ENCODE data around the gene CCDC28A.
A peak's percentile ranks its signal among the peaks of the same experiment; 100 is the strongest.
"Not testable (repeated sequence)": the region's sequence is repeated elsewhere in the genome, so short reads cannot be mapped to it uniquely, and the experiment has no call there.

Gene CCDC28A

DNA sequence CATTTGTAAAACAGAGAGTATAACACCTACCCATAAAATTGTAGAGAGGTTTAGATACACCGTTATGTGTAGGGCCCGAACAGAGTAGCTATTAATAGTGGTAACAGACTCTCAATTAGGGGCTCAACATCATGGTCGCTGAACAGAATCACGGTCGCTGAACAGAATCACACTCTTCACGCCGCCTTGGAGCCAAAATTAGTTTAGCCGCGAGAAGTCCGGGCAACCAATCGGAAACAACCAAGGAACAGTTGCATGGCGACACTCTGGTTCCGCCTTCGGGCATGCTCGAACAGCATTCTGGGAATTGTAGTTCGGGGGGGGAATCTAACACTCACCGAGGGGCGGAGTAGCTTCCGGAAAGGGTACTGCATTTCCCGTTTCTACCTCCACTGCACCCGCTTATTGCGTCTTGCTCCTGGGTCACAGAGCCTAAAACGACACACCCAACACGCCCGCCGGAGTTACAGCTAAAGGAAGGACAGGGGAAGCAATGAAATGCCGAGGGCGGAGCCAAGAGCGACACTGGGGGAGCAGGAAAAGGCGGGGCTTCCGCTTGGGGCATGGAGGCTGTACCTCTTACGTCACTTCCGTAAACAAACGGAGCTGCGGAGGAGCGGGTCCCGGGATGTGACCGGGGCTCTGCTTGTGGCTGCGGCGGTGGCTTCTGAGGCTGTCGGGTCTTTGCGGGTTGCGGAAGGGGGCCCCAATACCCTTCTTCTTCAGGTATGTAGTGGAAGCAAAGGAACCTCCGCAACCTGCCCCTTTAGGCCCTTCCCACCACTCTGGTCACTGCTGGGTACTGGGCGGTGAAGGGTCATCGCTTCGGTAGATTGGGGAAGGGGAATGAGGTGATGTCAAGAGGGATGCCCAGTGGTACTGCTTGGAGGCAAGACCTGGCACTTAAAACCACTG, at the start of gene CCDC28A:
Gene CCDC28A (plus strand): TSS at position 593 of the 915 bp plus-strand sequence. CDS start 2,352 bp downstream, outside the sequence.
- Histone ChIP-seq H3K36me3 (ENCODE audit: control insufficient read depth, insufficient read depth, low read length) (no peaks in the 10 kb centered on the region), H3K4me3 (ENCODE audit: low read length) (peak within 1 kb of the TSS; percentile 64), H3K4me1 (ENCODE audit: control insufficient read depth, insufficient read depth, low read length) (peaks cover 9% of the 10 kb centered on the region), H3K27me3 (ENCODE audit: control insufficient read depth, insufficient read depth, low read length) (no peaks in the 10 kb centered on the region), H3K9me3 (ENCODE audit: control insufficient read depth, low read length) (no peaks in the 10 kb centered on the region), H3K9ac (ENCODE audit: low read length) (peak within 1 kb of the TSS; percentile 81)

DNA sequence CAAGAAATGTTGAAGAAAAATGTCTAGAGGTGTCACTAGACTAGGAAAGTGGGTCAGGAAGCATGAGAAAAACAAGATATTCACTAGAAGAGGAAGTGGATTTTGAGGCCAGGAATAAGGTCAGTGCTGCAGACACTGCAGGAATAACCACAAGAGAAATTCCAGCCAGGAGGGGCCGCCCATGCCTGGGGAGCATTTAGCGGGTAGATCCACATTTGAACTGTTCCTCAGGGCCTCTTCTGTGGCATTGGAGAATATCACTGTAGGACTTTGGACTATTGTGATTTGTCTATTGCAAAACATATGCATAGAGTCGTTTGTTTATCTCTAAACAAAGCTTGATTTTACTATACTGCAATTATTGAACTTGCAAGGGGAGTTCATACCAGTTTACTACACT, 49.6 kb upstream of the CCDC28A start:
- peaks cover 14% of the 10 kb centered on the region for H3K4me1 ChIP-seq (ENCODE audit: control insufficient read depth, insufficient read depth, low read length)
- H3K4me3 ChIP-seq (ENCODE audit: low read length) = no peak overlapping the region
- no peaks in the 10 kb centered on the region for H3K27me3 ChIP-seq (ENCODE audit: control insufficient read depth, insufficient read depth, low read length)
- H3K36me3 ChIP-seq (ENCODE audit: control insufficient read depth, insufficient read depth, low read length) = no peaks in the 10 kb centered on the region
- H3K9ac ChIP-seq (ENCODE audit: low read length) = no peak overlapping the region
- H3K9me3 ChIP-seq (ENCODE audit: control insufficient read depth, low read length) = no peaks in the 10 kb centered on the region

DNA sequence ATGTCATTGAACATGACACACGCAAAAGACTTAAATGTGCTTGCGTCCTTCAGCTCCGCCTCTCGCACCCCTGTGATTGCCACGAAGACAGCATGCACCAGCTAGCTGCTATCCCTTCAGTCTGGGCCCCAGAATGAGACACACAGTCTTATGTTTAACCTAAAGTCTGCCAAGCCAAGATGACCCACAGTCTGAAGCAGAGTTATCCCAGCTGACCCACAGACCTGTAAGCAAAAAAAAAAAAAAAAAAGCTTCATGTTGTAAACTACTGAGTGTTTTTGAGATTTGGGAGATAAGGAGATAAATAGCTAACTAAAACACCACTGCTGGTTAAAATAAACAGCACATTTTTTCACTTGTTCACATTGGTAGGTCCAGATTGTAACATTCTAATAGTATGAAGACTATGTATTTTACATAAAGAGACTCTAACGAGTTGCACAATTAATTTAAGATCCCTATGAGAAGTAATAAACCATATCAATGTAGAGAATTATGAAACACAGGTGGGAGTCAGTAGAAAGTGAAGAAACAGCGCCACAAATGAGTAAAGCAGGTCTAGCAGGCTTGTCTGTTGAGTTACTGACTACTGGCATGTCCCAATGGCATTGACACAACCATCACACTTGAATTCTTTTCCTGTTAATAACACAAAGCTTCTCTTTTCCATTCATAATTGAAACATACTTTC, 47.4 kb upstream of the CCDC28A start:
- no peaks in the 10 kb centered on the region for H3K36me3 ChIP-seq (ENCODE audit: control insufficient read depth, insufficient read depth, low read length)
- no peak overlapping the region for H3K4me3 ChIP-seq (ENCODE audit: low read length)
- H3K9me3 ChIP-seq (ENCODE audit: control insufficient read depth, low read length) = no peaks in the 10 kb centered on the region
- peaks cover 14% of the 10 kb centered on the region for H3K4me1 ChIP-seq (ENCODE audit: control insufficient read depth, insufficient read depth, low read length)
- no peaks in the 10 kb centered on the region for H3K27me3 ChIP-seq (ENCODE audit: control insufficient read depth, insufficient read depth, low read length)
- H3K9ac ChIP-seq (ENCODE audit: low read length) = no peak overlapping the region

DNA sequence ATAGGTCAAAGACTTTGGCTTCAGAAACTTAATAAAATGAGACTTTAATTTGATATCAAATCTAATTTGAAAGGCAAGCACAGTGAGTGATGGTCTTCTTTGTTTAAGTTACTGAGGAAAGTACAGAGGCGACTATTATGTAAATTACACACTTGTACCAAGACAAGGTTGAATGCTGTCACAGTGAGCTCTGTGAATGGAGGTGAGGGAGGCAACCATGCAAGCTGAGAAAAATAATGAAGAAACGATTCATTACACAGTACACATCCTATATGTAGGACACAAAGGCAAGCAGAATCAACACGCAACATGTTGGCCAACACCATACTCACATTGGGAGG, 46.8 kb upstream of the CCDC28A start:
- Histone ChIP-seq H3K36me3 (ENCODE audit: control insufficient read depth, insufficient read depth, low read length) (no peaks in the 10 kb centered on the region), H3K4me3 (ENCODE audit: low read length) (no peak overlapping the region), H3K27me3 (ENCODE audit: control insufficient read depth, insufficient read depth, low read length) (no peaks in the 10 kb centered on the region)

DNA sequence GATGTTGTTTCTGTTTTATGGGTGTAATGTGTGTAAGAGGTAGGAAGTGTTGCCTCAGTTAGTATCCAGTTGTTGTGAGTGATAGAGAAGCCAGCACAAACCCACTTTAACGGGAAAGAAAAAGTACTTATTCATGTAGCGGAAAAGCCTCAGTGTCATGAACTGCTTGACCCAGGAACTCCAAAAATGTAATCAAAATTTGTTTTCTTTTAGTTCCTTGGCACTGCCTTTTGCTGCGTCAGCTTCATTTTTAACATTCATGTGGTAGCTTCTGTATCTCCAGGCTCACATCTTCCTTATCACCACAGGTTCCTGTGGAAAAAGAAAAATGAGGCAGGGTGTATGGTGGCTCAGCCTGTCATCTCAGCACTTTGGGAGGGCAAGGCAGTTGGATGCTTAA, 46.4 kb upstream of the CCDC28A start:
- no peak overlapping the region for H3K9ac ChIP-seq (ENCODE audit: low read length)
- H3K27me3 ChIP-seq (ENCODE audit: control insufficient read depth, insufficient read depth, low read length) = no peaks in the 10 kb centered on the region
- no peaks in the 10 kb centered on the region for H3K36me3 ChIP-seq (ENCODE audit: control insufficient read depth, insufficient read depth, low read length)
- no peaks in the 10 kb centered on the region for H3K9me3 ChIP-seq (ENCODE audit: control insufficient read depth, low read length)
- H3K4me3 ChIP-seq (ENCODE audit: low read length) = no peak overlapping the region
- H3K4me1 ChIP-seq (ENCODE audit: control insufficient read depth, insufficient read depth, low read length) = peaks cover 14% of the 10 kb centered on the region

More for the DNA sequence above, 46.8 kb upstream of the CCDC28A start:
- H3K4me1 ChIP-seq (ENCODE audit: control insufficient read depth, insufficient read depth, low read length) = peaks cover 14% of the 10 kb centered on the region
- no peak overlapping the region for H3K9ac ChIP-seq (ENCODE audit: low read length)
- H3K9me3 ChIP-seq (ENCODE audit: control insufficient read depth, low read length) = no peaks in the 10 kb centered on the region

DNA sequence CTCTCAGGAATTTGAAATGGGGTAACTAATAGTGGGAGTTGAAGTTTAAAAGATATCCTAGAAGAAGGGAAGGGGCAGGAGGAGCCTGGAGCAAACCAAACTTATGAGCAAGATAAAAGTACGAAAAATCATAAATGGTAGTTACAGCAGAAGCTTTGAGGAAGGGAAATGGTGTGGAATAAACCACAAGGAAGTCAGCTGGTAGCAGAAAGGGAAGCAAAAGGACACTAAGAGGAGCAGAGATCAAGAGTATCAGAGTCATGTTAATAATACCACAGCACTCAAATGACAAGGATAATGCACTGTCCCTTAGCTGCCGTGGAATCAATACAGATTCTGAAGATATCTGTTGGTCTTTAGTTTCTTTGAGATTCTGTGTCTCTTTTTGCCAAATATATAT, 44.9 kb upstream of the CCDC28A start:
- peaks cover 7% of the 10 kb centered on the region for H3K4me1 ChIP-seq (ENCODE audit: control insufficient read depth, insufficient read depth, low read length)
- no peaks in the 10 kb centered on the region for H3K9me3 ChIP-seq (ENCODE audit: control insufficient read depth, low read length)
- H3K27me3 ChIP-seq (ENCODE audit: control insufficient read depth, insufficient read depth, low read length) = no peaks in the 10 kb centered on the region
- no peaks in the 10 kb centered on the region for H3K36me3 ChIP-seq (ENCODE audit: control insufficient read depth, insufficient read depth, low read length)
- no peak overlapping the region for H3K9ac ChIP-seq (ENCODE audit: low read length)
- H3K4me3 ChIP-seq (ENCODE audit: low read length) = no peak overlapping the region

DNA sequence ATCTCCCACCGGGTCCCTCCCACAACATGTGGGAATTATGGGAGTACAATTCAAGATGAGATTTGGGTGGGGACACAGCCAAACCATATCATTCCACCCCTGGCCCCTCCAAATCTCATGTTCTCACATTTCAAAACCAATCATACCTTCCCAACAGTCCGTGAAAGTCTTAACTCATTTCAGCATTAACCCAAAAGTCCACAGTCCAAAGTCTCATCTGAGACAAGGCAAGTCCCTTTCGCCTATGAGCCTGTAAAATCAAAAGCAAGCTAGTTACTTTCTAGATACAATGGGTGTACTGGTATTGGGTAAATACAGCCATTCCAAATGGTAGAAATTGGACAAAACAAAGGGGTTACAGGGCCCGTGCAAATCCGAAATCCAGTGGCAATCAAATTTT, 43.5 kb upstream of the CCDC28A start:
- H3K27me3 ChIP-seq (ENCODE audit: control insufficient read depth, insufficient read depth, low read length); H3K4me3 ChIP-seq (ENCODE audit: low read length); H3K36me3 ChIP-seq (ENCODE audit: control insufficient read depth, insufficient read depth, low read length); H3K9ac ChIP-seq (ENCODE audit: low read length); H3K9me3 ChIP-seq (ENCODE audit: control insufficient read depth, low read length); H3K4me1 ChIP-seq (ENCODE audit: control insufficient read depth, insufficient read depth, low read length): not testable (repeated sequence)

DNA sequence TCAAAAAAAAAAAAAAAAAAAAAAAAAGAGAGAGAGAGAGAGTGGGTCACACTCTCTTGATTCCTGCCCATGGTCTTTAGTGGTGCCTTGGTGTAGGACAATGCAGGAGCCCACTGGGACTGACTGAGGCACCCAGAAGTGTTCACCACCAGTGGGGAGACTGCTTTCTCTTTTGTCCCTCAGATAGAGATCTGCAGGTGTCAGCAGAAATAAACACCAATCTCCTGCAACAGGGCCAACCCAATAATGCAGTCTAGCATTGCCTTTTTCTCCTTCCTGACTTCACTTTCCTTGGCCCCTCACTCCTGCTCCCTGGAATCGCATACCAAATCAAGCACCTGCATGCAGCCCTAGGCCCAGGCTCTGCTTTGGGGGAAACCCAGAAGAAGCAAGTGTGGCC, 39.0 kb upstream of the CCDC28A start:
- H3K9ac ChIP-seq (ENCODE audit: low read length) = no peak overlapping the region
- H3K36me3 ChIP-seq (ENCODE audit: control insufficient read depth, insufficient read depth, low read length) = no peaks in the 10 kb centered on the region
- no peaks in the 10 kb centered on the region for H3K4me1 ChIP-seq (ENCODE audit: control insufficient read depth, insufficient read depth, low read length)
- H3K27me3 ChIP-seq (ENCODE audit: control insufficient read depth, insufficient read depth, low read length) = no peaks in the 10 kb centered on the region
- H3K4me3 ChIP-seq (ENCODE audit: low read length) = no peak overlapping the region
- no peaks in the 10 kb centered on the region for H3K9me3 ChIP-seq (ENCODE audit: control insufficient read depth, low read length)

DNA sequence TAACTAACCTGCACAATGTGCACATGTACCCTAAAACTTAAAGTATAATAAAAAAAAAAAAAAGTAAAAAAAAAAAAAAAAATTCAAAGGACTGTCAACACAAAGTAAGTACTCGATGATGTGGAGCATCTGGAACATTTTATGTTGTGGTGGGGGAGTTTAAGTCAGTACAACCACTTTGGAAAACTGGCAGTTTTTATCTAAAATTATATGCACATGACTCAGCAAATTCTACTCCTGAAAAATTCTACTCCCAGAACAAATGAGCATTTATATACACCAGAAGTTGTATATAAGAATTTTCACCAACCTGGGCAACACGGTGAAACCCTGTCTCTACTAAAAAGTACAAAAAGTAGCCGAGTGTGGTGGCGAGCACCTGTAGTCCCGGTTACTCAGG, 36.9 kb upstream of the CCDC28A start:
- H3K27me3 ChIP-seq (ENCODE audit: control insufficient read depth, insufficient read depth, low read length) = no peaks in the 10 kb centered on the region
- no peak overlapping the region for H3K9ac ChIP-seq (ENCODE audit: low read length)
- H3K4me1 ChIP-seq (ENCODE audit: control insufficient read depth, insufficient read depth, low read length) = no peaks in the 10 kb centered on the region

DNA sequence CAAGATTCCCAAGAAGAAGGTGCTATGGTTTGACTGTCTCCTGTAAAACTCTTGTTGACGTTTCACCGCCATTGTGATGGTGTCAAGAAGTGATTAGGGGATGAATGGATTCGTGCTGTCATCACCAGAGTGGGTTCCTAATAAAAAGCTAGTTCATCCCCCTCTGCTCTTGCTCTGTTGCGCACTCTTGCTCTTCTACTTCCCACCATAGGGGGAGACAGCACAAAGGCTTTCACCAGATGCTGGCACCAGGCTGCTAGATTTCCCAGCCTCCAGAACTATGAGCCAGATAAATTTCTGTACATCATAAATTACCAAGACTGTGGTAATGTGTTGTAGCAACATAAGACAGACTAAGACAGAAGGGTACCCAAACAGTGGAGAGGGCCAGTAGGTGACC, 21.6 kb upstream of the CCDC28A start:
- no peaks in the 10 kb centered on the region for H3K36me3 ChIP-seq (ENCODE audit: control insufficient read depth, insufficient read depth, low read length)
- no peaks in the 10 kb centered on the region for H3K9me3 ChIP-seq (ENCODE audit: control insufficient read depth, low read length)
- H3K9ac ChIP-seq (ENCODE audit: low read length) = no peak overlapping the region
- H3K27me3 ChIP-seq (ENCODE audit: control insufficient read depth, insufficient read depth, low read length) = no peaks in the 10 kb centered on the region
- no peak overlapping the region for H3K4me3 ChIP-seq (ENCODE audit: low read length)
- H3K4me1 ChIP-seq (ENCODE audit: control insufficient read depth, insufficient read depth, low read length) = no peaks in the 10 kb centered on the region

More for the DNA sequence above, 36.9 kb upstream of the CCDC28A start:
- H3K36me3 ChIP-seq (ENCODE audit: control insufficient read depth, insufficient read depth, low read length) = no peaks in the 10 kb centered on the region
- H3K9me3 ChIP-seq (ENCODE audit: control insufficient read depth, low read length) = no peaks in the 10 kb centered on the region
- H3K4me3 ChIP-seq (ENCODE audit: low read length) = no peak overlapping the region

DNA sequence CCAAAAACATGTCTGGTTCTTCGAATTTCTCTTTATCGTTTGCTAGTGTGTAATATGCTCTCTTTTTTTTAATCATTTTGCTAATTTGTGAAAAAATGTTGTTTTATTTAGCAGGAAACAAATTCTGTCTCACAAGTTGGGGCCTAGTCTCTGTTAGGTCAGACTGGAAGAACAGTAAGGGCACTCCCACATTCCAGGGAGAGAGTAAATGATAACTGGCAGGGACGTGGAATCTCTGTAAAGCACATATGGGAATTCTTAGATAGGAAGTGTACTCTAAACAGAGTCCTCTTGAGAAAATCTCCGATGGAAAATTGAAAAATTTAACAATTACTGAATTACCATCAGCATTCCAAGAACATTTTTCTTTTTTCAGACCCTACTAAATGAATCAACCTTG, 16.4 kb upstream of the CCDC28A start:
- no peaks in the 10 kb centered on the region for H3K9me3 ChIP-seq (ENCODE audit: control insufficient read depth, low read length)
- no peaks in the 10 kb centered on the region for H3K36me3 ChIP-seq (ENCODE audit: control insufficient read depth, insufficient read depth, low read length)
- H3K27me3 ChIP-seq (ENCODE audit: control insufficient read depth, insufficient read depth, low read length) = no peaks in the 10 kb centered on the region
- H3K4me1 ChIP-seq (ENCODE audit: control insufficient read depth, insufficient read depth, low read length) = no peaks in the 10 kb centered on the region
- no peak overlapping the region for H3K9ac ChIP-seq (ENCODE audit: low read length)
- H3K4me3 ChIP-seq (ENCODE audit: low read length) = no peak overlapping the region

DNA sequence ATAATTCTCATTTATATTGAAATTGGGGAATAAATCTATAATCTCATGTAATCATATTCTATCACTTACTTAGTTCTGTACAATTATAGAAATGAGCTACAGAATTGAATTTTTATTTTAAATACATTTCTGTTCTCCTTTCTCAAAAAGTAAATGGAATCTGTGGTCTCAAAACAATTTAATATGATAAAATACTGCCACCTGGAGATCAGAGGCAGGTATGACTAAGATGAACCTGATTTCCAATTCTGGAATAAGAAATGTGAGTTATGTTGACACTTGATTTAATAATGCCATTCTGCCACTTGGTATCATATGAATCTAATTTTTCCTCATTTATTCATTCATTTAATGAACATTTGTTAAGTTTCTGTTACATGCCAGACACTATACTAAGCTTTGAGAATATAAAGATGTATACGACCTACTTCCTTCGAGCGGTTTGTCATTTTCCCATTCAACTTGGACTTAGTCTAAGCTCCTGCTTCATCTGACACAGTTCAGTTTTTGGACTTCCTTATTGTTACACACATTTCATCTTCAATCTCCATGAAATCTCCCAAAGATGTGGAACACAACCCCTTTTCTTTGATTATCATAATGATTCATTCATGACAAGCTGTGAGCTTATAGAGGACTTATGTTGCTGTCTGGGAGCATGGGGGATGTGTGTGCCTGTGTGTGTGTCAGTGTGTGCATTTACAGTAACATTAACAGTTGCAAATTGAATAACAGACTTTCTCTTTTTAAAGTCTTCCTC, 7.5 kb upstream of the CCDC28A start:
- Histone ChIP-seq H3K27me3 (ENCODE audit: control insufficient read depth, insufficient read depth, low read length) (no peaks in the 10 kb centered on the region), H3K4me3 (ENCODE audit: low read length) (no peak overlapping the region), H3K36me3 (ENCODE audit: control insufficient read depth, insufficient read depth, low read length) (no peaks in the 10 kb centered on the region), H3K9ac (ENCODE audit: low read length) (no peak overlapping the region), H3K4me1 (ENCODE audit: control insufficient read depth, insufficient read depth, low read length) (no peaks in the 10 kb centered on the region), H3K9me3 (ENCODE audit: control insufficient read depth, low read length) (no peaks in the 10 kb centered on the region)
